CD4-positive, alpha-beta T cell treated with Interferon gamma for 1 hour (primary cell): ENCODE results near the gene CEL.
A peak's percentile ranks its signal among the peaks of the same experiment; 100 is the strongest.

ENCODE experiments used
- DNase-seq: peaks from one replicate; pipeline ENCODE4 v3.0.0-alpha.2; 2020

CEL gene

GRCh38 chr9:133106511-133107244 lies 44.9 kb downstream of the CEL start:
- DNase-seq, result no peak

GRCh38 chr9:133107245-133107722 lies 45.5 kb downstream of the CEL start:
- DNase-seq, result no peak

DNA sequence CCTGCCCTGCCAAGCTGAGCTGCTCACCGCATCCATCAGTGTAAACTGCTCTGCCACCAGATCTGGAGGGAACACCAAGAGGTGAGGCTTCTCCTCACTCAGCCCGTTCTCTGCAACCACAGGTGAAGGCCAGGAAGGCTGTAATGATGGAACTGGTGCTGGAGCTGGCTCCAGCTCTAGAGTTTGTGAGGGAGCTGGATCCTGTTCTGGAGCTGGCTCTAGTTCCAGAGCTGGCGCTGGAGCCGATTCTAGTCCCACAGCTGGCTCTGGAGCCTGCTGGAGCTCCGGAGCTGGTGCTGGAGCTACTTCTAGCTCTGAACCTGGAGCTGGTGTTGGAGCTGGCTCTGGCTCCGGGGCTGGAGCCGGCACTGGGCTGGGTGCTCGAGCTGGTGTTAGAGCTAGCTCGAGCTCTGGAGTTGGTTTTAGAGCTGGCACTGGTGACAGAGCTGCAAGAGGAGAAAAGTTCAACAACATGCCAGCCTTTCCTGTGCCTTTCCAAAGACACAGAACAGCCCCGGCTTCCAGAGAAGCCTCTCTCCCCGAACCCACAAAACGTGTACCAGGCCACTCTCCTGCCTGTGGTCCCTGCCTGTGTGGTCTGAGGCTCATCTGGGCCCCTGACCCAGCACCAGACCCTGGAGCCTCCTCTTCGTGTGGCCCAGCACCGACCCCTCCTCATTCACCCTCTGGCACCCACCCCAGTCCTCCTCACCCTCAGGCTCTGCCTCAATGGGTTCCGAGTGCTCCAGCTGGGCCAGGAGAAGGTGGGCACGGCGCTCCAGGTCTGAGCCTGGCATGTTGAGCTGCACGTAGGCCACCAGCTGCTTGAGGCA lies 46.4 kb downstream of the CEL start:
- no peak for DNase-seq

- peak; percentile 0 for DNase-seq
Observed at GRCh38 chr9:133108794-133109641, 47.2 kb downstream of the CEL start.

DNA sequence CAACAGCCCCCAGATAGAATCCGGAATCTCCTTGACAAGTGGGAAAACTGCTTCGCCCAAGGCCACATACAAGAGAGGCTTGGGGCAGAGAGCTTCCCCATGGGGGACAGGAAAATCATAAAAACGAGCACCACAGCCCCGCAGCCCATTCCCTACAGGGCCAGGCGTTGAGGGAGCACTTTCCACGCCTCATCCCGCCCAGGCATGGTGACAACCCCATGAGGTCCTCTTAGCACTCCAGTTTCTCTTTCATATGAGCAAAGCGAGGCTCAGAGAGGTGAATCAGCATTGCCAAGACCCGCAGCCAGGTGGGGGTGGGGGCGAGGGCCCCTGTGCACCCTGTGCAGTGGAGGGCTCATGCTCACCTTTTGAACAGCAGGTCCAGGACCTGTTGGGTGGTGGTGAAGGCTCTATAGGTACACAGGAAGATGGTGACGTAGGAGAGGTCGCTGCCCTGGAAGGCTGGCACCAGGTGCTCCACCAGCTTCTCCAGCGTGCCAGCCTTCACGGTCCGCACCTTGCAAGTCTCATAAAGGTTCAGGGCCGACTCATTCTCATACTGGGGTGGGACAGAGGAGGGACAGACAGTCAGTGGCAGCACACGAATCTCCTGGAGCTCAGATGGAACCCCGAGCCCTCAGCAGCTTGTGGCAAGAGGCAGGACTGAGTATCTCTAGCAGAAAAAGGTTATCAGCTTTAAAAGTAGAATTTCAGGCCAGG lies 48.3 kb downstream of the CEL start:
- DNase-seq, result no peak

DNA sequence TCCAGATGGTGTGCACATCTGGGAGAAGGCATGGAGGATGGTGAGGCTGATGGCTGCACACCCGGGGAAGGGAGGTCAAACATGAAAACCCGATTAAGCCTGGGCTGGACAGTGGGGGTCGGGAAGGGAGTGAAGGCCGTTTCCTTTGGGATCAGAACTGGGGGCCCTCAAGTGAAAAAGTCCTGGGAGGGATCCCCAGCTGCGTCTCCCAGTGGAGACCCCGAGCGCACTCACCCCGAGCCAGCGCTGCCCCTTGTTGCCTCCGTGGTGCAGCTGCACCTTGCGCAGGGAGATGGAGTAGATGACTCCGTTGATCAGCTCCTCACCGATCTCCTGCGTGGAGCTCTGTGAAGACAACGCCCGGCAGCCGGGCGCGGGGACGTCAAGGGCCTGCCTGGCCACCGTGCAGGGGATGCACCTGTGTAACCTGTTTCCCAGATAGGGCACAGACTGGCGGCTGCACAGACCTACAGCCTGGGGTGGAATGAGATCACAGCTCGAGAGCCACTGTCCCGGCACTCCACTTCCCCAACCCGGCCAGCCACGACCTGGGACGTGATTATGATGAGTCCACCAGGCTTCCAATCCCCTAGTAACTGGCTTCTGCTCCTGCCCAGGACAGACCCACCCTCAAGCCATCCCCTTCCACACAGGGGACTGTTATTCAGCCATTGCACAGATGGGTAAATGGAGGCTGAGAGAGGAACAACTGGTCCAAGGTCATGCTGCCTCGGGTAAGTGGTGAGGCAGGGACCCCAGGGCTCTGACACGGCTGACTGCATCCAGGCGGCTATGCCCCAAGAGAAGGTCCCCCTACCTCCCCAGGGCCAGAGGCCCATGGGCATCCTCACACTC lies 50.3 kb downstream of the CEL start:
- peak; percentile 18 for DNase-seq

GRCh38 chr9:133112663-133113026 lies 50.9 kb downstream of the CEL start:
- peak; percentile 90 for DNase-seq

DNA sequence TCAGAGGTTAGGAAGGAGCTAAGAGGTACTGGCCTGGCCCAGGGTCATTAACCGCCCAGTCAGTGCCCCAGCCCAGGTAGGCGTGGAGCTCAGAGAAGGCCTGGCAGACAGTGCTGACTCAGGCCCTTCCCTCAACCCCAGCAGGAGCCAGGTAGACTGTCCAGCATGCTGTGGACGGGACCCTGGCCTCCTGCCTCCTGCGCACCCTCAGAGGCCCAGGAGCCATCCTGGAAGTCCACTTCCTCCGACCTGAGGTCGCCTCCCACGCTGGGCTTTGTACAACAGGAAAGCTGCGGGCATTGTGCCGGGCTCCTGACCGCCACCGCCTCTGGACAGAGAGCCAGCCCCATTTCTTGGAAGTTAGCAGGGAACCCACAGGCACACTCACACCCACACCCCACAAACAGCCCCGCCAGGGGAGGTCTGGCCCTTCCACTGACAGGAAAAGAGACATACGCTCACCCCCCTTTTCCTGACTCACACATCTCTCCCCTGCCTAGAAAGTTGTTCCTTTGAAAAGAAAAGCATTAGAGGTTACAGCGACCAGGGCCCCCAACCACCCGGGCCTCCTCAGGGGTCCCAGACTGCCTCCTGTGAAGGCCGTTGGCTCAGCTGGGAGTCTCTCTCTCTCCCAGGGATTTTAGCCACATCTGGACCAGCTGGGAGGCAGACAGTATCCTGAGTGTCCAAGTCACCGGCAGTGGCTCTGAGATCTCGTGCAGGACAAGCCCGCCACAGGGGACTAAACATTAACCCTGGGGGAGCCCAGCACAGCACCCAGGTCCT lies 51.6 kb downstream of the CEL start:
- DNase-seq, result peak; percentile 67

GRCh38 chr9:133113949-133114885 lies 52.4 kb downstream of the CEL start:
- peak; percentile 16 for DNase-seq

GRCh38 chr9:133114886-133115603 lies 53.3 kb downstream of the CEL start:
- DNase-seq, result peak; percentile 25

- peak; percentile 42 for DNase-seq
Observed at GRCh38 chr9:133115604-133116345, 54.0 kb downstream of the CEL start.

GRCh38 chr9:133116346-133117231 lies 54.8 kb downstream of the CEL start:
- no peak for DNase-seq

DNA sequence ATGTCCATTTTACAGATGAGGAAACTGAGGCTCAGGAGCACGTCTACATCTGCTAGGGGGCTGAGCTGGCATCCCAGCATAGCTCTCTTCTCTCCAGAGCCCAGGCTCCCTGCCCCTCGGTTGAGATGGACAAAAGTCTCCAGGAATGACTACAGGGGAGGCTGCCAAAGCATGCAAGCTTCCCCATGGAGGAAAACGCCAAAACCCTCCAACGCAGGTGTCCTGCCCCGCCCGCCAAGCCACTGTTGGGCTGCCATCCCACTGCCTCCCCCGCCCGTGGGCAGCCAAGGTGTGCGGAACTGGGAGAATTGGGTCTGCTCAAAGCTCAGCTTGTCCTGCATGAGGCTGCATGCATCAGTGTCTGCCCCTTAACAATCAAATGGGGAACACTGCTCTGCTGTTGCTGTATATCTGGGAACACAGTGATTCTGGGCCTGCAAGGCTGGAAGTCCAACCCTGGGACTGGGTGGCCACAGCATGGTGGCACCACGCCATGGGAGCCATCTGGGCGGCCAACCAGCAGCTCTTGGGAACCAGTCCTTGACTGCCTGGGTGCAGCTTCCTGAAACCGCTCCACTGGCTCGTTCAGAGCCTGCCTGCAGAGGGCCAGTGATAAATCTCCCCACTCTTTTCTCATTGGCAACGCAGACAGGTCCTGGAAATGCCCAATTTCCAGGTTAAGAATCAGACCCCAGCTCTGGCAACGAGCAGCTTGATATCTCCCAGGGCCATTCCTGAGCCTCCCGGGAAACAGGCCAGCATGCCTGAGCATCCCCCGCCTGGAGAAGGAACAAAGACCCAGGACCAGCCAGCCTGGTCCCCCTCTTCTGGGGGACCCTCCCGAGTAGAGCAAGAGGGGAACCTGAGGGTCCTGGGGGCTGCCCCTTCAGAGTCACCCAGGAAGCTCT lies 55.7 kb downstream of the CEL start:
- DNase-seq, result no peak

DNA sequence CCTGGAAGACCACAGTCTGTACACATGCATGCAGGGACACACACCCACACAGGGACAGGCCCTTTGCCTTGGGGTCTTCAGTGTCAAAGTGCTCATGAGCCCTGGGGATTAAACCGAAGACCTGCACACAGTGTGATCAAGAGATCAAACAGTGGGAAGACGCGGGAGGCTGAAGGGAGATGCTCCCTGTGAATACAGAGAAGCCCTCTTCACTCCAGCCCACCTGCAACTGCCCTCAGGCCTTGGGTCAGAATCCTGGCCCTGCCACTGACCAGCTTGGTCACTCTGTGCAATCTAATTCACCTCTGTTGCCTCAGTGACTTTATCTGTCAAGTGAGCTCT lies 56.4 kb downstream of the CEL start:
- no peak for DNase-seq

- DNase-seq, result no peak
Observed at GRCh38 chr9:133118568-133118967, 56.8 kb downstream of the CEL start.
